ENCODE data around the gene SCN1B. TPM values are rescaled to one million over a fixed set of nuclear protein-coding genes. Genes with fewer than 3 reads are reported as not detected.

Gene SCN1B
- total and polyA plus RNA-seq, 2 of the 13 experiments (the other 11 are each of a cell fraction or from before 2014, with no cell fraction given), result 2.7 to 20.1 TPM

DNA sequence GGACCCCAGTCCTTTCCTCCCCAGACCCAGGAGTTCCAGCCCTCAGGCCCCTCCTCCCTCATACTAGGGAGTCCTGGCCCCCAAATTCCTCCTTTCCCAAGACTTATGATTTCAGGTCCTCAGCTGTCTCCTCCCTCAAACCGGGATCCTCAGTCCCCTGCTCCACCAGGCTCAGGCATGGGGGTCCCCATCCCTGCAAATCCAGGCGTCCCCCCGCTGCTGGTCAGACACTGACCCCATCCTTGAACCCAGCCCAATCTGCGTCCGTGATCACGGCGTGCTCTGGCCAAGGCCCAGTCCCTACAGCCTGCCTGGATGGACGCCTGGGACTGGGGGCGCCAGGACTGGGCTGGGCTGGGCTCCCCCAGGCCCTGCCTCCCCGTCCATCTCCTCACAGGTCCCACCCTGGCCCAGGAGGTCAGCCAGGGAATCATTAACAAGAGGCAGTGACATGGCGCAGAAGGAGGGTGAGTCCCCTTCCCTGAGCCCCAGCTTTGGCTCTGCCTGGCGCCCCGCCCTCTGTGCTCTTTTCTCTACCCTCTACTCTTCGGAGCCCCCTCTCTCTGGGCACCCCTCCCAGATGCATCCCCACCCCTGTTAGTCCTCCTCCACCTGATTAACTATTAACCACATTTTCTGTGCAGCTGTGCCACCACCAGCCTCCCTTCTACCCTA is 11.9 kb downstream of the SCN1B start (continued):
- TF ChIP-seq YEATS2 (CRISPR knock-in tag; IDR thresholded peaks at IDR 0.05; ENCODE audit: borderline replicate concordance) (no peak), CEBPB (IDR thresholded peaks at IDR 0.05; ENCODE audit: borderline replicate concordance, low read depth, low read length) (no peak), ZNF552 (CRISPR knock-in tag; IDR thresholded peaks at IDR 0.05; ENCODE audit: borderline replicate concordance) (no peak), CENPX (CRISPR knock-in tag; IDR thresholded peaks at IDR 0.05) (no peak), NFIC (IDR thresholded peaks at IDR 0.05; ENCODE audit: low read length) (no peak), SRY (CRISPR knock-in tag; IDR thresholded peaks at IDR 0.05) (peak; percentile 52; the same call in 1 of the 2 replicates), ZNF652 (CRISPR knock-in tag; IDR thresholded peaks at IDR 0.05; ENCODE audit: borderline replicate concordance, low read depth) (peak; percentile 28; the same call in 1 of the 2 replicates), PCBP1 (IDR thresholded peaks at IDR 0.05; ENCODE audit: borderline replicate concordance, low read depth, low read length) (no peak), FOSL1 (CRISPR knock-in tag; IDR thresholded peaks at IDR 0.05; ENCODE audit: borderline replicate concordance) (no peak), CREM (IDR thresholded peaks at IDR 0.05) (peak; percentile 23; the same call in 1 of the 2 replicates), CREM (CRISPR knock-in tag; IDR thresholded peaks at IDR 0.05) (no peak), MIER2 (CRISPR knock-in tag; IDR thresholded peaks at IDR 0.05) (no peak), HNRNPL (IDR thresholded peaks at IDR 0.05; ENCODE audit: low read depth, low read length) (no peak), ZNF3 (CRISPR knock-in tag; IDR thresholded peaks at IDR 0.05) (no peak), PITX1 (CRISPR knock-in tag; IDR thresholded peaks at IDR 0.05) (0 out of 2 replicates have a peak, but pooled peaks have one; percentile 31), ZNF562 (CRISPR knock-in tag; IDR thresholded peaks at IDR 0.05; ENCODE audit: borderline replicate concordance) (no peak), STAG1 (CRISPR knock-in tag; IDR thresholded peaks at IDR 0.05) (no peak; the same call in 1 of the 2 replicates), TCF7 (IDR thresholded peaks at IDR 0.05; ENCODE audit: low read depth) (no peak)
- TF ChIP-seq, protein P1, sequence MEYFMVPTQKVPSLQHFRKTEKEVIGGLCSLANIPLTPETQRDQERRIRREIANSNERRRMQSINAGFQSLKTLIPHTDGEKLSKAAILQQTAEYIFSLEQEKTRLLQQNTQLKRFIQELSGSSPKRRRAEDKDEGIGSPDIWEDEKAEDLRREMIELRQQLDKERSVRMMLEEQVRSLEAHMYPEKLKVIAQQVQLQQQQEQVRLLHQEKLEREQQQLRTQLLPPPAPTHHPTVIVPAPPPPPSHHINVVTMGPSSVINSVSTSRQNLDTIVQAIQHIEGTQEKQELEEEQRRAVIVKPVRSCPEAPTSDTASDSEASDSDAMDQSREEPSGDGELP (IDR thresholded peaks at IDR 0.05; ENCODE audit: borderline replicate concordance, low read depth), result peak; percentile 69; the same call in 1 of the 2 replicates
- TF ChIP-seq, protein P2, sequence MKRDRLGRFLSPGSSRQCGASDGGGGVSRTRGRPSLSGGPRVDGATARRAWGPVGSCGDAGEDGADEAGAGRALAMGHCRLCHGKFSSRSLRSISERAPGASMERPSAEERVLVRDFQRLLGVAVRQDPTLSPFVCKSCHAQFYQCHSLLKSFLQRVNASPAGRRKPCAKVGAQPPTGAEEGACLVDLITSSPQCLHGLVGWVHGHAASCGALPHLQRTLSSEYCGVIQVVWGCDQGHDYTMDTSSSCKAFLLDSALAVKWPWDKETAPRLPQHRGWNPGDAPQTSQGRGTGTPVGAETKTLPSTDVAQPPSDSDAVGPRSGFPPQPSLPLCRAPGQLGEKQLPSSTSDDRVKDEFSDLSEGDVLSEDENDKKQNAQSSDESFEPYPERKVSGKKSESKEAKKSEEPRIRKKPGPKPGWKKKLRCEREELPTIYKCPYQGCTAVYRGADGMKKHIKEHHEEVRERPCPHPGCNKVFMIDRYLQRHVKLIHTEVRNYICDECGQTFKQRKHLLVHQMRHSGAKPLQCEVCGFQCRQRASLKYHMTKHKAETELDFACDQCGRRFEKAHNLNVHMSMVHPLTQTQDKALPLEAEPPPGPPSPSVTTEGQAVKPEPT (CRISPR knock-in tag; IDR thresholded peaks at IDR 0.05; ENCODE audit: low read depth), result no peak
- TF ChIP-seq, protein P3, sequence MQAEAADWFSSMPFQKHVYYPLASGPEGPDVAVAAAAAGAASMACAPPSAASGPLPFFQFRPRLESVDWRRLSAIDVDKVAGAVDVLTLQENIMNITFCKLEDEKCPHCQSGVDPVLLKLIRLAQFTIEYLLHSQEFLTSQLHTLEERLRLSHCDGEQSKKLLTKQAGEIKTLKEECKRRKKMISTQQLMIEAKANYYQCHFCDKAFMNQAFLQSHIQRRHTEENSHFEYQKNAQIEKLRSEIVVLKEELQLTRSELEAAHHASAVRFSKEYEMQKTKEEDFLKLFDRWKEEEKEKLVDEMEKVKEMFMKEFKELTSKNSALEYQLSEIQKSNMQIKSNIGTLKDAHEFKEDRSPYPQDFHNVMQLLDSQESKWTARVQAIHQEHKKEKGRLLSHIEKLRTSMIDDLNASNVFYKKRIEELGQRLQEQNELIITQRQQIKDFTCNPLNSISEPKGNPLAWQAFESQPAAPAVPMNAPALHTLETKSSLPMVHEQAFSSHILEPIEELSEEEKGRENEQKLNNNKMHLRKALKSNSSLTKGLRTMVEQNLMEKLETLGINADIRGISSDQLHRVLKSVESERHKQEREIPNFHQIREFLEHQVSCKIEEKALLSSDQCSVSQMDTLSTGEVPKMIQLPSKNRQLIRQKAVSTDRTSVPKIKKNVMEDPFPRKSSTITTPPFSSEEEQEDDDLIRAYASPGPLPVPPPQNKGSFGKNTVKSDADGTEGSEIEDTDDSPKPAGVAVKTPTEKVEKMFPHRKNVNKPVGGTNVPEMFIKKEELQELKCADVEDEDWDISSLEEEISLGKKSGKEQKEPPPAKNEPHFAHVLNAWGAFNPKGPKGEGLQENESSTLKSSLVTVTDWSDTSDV (CRISPR knock-in tag; IDR thresholded peaks at IDR 0.05), result no peak
- TF ChIP-seq, protein P4, sequence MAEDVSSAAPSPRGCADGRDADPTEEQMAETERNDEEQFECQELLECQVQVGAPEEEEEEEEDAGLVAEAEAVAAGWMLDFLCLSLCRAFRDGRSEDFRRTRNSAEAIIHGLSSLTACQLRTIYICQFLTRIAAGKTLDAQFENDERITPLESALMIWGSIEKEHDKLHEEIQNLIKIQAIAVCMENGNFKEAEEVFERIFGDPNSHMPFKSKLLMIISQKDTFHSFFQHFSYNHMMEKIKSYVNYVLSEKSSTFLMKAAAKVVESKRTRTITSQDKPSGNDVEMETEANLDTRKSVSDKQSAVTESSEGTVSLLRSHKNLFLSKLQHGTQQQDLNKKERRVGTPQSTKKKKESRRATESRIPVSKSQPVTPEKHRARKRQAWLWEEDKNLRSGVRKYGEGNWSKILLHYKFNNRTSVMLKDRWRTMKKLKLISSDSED (CRISPR knock-in tag; IDR thresholded peaks at IDR 0.05), result no peak
- TF ChIP-seq, protein P5, sequence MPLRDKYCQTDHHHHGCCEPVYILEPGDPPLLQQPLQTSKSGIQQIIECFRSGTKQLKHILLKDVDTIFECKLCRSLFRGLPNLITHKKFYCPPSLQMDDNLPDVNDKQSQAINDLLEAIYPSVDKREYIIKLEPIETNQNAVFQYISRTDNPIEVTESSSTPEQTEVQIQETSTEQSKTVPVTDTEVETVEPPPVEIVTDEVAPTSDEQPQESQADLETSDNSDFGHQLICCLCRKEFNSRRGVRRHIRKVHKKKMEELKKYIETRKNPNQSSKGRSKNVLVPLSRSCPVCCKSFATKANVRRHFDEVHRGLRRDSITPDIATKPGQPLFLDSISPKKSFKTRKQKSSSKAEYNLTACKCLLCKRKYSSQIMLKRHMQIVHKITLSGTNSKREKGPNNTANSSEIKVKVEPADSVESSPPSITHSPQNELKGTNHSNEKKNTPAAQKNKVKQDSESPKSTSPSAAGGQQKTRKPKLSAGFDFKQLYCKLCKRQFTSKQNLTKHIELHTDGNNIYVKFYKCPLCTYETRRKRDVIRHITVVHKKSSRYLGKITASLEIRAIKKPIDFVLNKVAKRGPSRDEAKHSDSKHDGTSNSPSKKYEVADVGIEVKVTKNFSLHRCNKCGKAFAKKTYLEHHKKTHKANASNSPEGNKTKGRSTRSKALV (CRISPR knock-in tag; IDR thresholded peaks at IDR 0.05), result no peak
